HCT116 (cell line): ENCODE measurements around the gene STK4. TPM values are rescaled to one million over a fixed set of nuclear protein-coding genes. Genes with fewer than 3 reads are reported as not detected.

ENCODE experiments used
- ATAC-seq: fragments of 200-7000 bp; cut with Tn5 transposase; 2 replicates; pipeline ENCODE4 v1.9.1; 2020; ENCODE audit warnings: mild to moderate bottlenecking, moderate library complexity
- BruUV-seq: library from RNA; stranded (reverse); fragments of 400-500 nt; replicated peaks from 2 replicates; lab custom pipeline; 2021; lab: Mats Ljungman, UMichigan
- CTCF ChIA-PET: fragments of 300-600 bp; sonication (Branson Sonifier 250); formaldehyde crosslinking; loops from one replicate; lab custom pipeline; 2021; ENCODE audit warnings: antibody characterized with exemption; lab: Charles Lee
- POLR2A ChIA-PET: fragments of 300-600, 350-600 bp; sonication (Branson Sonifier 250); formaldehyde crosslinking; loops from one replicate; lab custom pipeline; 2021; ENCODE audit warnings: antibody characterized with exemption; lab: Charles Lee
- RAD21 ChIA-PET, 2 experiments: fragments of 300-600 bp; sonication (Branson Sonifier 250); formaldehyde crosslinking; loops; one replicate each; lab custom pipeline; 2023; ENCODE audit warnings: low total read pairs in 2 of 2; ENCODE audit not compliant: uncharacterized antibody in 2 of 2, unreplicated experiment in 2 of 2, low non-redundant PET in 1 of 2; lab: Charles Lee
- DNase-seq: peaks from one replicate; pipeline ENCODE4 v3.0.0-alpha.2; 2010; ENCODE audit warnings: low read depth, low spot score
- H2AFZ ChIP-seq: fragments of 200-600 bp; shearing (Covaris generic), sonication (generic); 2 replicates; pipeline ENCODE4 v1.6.1; 2017; ENCODE audit warnings: low read depth, mixed run types, mixed read lengths, antibody characterized with exemption, low read length; ENCODE audit not compliant: poor library complexity, severe bottlenecking
- H3K27ac ChIP-seq: 2 replicates; pipeline ENCODE4 v1.5.1; 2012; ENCODE audit warnings: low read depth, low read length
- H3K27me3 ChIP-seq: fragments of 200-600 bp; sonication (generic); 2 replicates; pipeline ENCODE4 v1.6.1; 2016; ENCODE audit warnings: mixed run types, low read length, mixed read lengths; ENCODE audit not compliant: insufficient read depth
- H3K36me3 ChIP-seq, 2 experiments: fragments of 200-500 bp in 1 of 2; fragments of 200-600 bp in 1 of 2; sonication (Bioruptor generic) in 1 of 2; sonication (generic) in 1 of 2; 2 replicates each; pipeline versions ENCODE4 v1.5.1 to v1.6.1; 2014 to 2016; ENCODE audit warnings: low read length in 2 of 2, inconsistent platforms in 1 of 2, mixed read lengths in 1 of 2, mixed run types in 1 of 2; ENCODE audit not compliant: insufficient read depth in 2 of 2, control insufficient read depth in 1 of 2
- H3K4me1 ChIP-seq, 2 experiments: fragments of 200-600 bp in 1 of 2; sonication (generic) in 1 of 2; 2 replicates each; pipeline versions ENCODE4 v1.5.1 to v1.6.1; 2012 to 2017; ENCODE audit warnings: low read length in 2 of 2, inconsistent platforms in 1 of 2, mild to moderate bottlenecking in 1 of 2, mixed read lengths in 1 of 2, mixed run types in 1 of 2, moderate library complexity in 1 of 2; ENCODE audit not compliant: insufficient read depth in 2 of 2, control insufficient read depth in 1 of 2
- H3K4me2 ChIP-seq: fragments of 200-600 bp; sonication (generic); 2 replicates; pipeline ENCODE4 v1.6.1; 2017; ENCODE audit warnings: mixed run types, low read length, mixed read lengths
- H3K4me3 ChIP-seq, 2 experiments: fragments of 200-600 bp in 1 of 2; sonication (generic) in 1 of 2; replicated peaks in 1 of 2; 2 replicates each; pipeline ENCODE4 v1.5.1; 2011 to 2016; ENCODE audit warnings: low read length in 2 of 2, control low read depth in 1 of 2, low read depth in 1 of 2, mild to moderate bottlenecking in 1 of 2, mixed read lengths in 1 of 2, mixed run types in 1 of 2
- H3K79me2 ChIP-seq: fragments of 200-600 bp; sonication (generic); 2 replicates; pipeline ENCODE4 v1.6.1; 2017; ENCODE audit warnings: mild to moderate bottlenecking, mixed run types, low read length, moderate library complexity, mixed read lengths; ENCODE audit not compliant: insufficient read depth
- H3K9ac ChIP-seq: fragments of 200-600 bp; sonication (generic); 2 replicates; pipeline ENCODE4 v1.6.1; 2016; ENCODE audit warnings: low read length, mixed read lengths
- H3K9me2 ChIP-seq: fragments of 200-600 bp; sonication (generic), shearing (Covaris generic); 2 replicates; pipeline ENCODE4 v1.6.1; 2017; ENCODE audit warnings: mixed run types, mild to moderate bottlenecking, moderate library complexity; ENCODE audit not compliant: insufficient read depth
- H3K9me3 ChIP-seq, 2 experiments: fragments of 200-500 bp in 1 of 2; fragments of 200-600 bp in 1 of 2; sonication (Bioruptor generic) in 1 of 2; sonication (generic) in 1 of 2; 2 replicates each; pipeline ENCODE4 v1.6.1; 2014 to 2017; ENCODE audit warnings: low read length in 2 of 2, mixed read lengths in 2 of 2, inconsistent platforms in 1 of 2, low read depth in 1 of 2, mild to moderate bottlenecking in 1 of 2, mixed run types in 1 of 2, moderate library complexity in 1 of 2; ENCODE audit not compliant: control insufficient read depth in 1 of 2, insufficient read depth in 1 of 2
- H4K20me1 ChIP-seq: fragments of 200-600 bp; sonication (generic), shearing (Covaris generic); 2 replicates; pipeline ENCODE4 v1.6.1; 2017; ENCODE audit warnings: mixed run types, mild to moderate bottlenecking, moderate library complexity; ENCODE audit not compliant: insufficient read depth
- CEBPB ChIP-seq: IDR thresholded peaks from 2 replicates; pipeline ENCODE4 v1.6.1; 2012; ENCODE audit warnings: low read depth
- EGR1 ChIP-seq: IDR thresholded peaks from 2 replicates; pipeline ENCODE4 v1.6.1; 2012; ENCODE audit warnings: low read depth
- ELF1 ChIP-seq: IDR thresholded peaks from 2 replicates; pipeline ENCODE4 v1.6.1; 2012; ENCODE audit warnings: low read depth, borderline replicate concordance
- EZH2 ChIP-seq: fragments of 200-600 bp; sonication (generic); IDR thresholded peaks from 2 replicates; pipeline ENCODE4 v1.6.1; 2017; ENCODE audit warnings: antibody characterized with exemption, mixed run types
- EZH2phosphoT487 ChIP-seq: fragments of 200-600 bp; IDR thresholded peaks from 2 replicates; pipeline ENCODE4 v1.6.1; 2018; ENCODE audit warnings: antibody characterized with exemption, borderline replicate concordance
- POLR2A ChIP-seq: IDR thresholded peaks from 2 replicates; pipeline ENCODE4 v1.7.0; 2011; ENCODE audit warnings: borderline replicate concordance; ENCODE audit not compliant: insufficient read depth, insufficient read length; ENCODE audit errors: extremely low read depth
- TCF7L2 ChIP-seq: IDR thresholded peaks from 2 replicates; pipeline ENCODE4 v1.7.0; 2011; ENCODE audit warnings: borderline replicate concordance, inconsistent platforms; ENCODE audit not compliant: insufficient read depth, insufficient read length; ENCODE audit errors: extremely low read depth
- YY1 ChIP-seq: IDR thresholded peaks from 2 replicates; pipeline ENCODE4 v1.6.1; 2011; ENCODE audit warnings: low read length, low read depth, moderate library complexity, mild to moderate bottlenecking; ENCODE audit not compliant: insufficient replicate concordance; ENCODE audit errors: extremely low read depth
- ZFX ChIP-seq: fragments of 450-650 bp; IDR thresholded peaks from 2 replicates; pipeline ENCODE4 v1.6.1; 2017
- ZNF274 ChIP-seq: fragments of 200-500 bp; sonication (Bioruptor generic); IDR thresholded peaks from 2 replicates; pipeline ENCODE4 v1.6.1; 2014; ENCODE audit warnings: mild to moderate bottlenecking, low read depth, low read length, inconsistent platforms
- intact Hi-C: fragments of 100-400 bp; cut with micrococcal nuclease; formaldehyde crosslinking; loops from 2 replicates; pipeline ENCODE4 v1.10.0; 2022
- total RNA-seq: library from RNA; stranded (reverse); gene quantifications from one replicate; pipeline ENCODE4 v1.2.1, GENCODE V29; 2021; ENCODE audit not compliant: unreplicated experiment
- TF ChIP-seq, protein P1 (sequence below): IDR thresholded peaks from 2 replicates; pipeline ENCODE4 v1.6.1; 2012
- TF ChIP-seq, protein P2 (sequence below): IDR thresholded peaks from 2 replicates; pipeline ENCODE4 v1.6.1; 2012
- TF ChIP-seq, protein P3 (sequence below), 3 experiments: fragments of 200-600 bp in 1 of 3; sonication (generic) in 1 of 3; IDR thresholded peaks in 2 of 3; conservative IDR thresholded peaks in 1 of 3; 2 replicates each; pipeline ENCODE4 v1.5.1; 2012 to 2017; ENCODE audit warnings: low read depth in 2 of 3, low read length in 2 of 3, antibody characterized with exemption in 1 of 3, borderline replicate concordance in 1 of 3, control low read depth in 1 of 3, mild to moderate bottlenecking in 1 of 3, mixed read lengths in 1 of 3, mixed run types in 1 of 3, moderate library complexity in 1 of 3; ENCODE audit not compliant: insufficient read depth in 1 of 3

STK4 gene
- total RNA-seq, 1 experiment from 2014 or later: 45.4 TPM

DNA sequence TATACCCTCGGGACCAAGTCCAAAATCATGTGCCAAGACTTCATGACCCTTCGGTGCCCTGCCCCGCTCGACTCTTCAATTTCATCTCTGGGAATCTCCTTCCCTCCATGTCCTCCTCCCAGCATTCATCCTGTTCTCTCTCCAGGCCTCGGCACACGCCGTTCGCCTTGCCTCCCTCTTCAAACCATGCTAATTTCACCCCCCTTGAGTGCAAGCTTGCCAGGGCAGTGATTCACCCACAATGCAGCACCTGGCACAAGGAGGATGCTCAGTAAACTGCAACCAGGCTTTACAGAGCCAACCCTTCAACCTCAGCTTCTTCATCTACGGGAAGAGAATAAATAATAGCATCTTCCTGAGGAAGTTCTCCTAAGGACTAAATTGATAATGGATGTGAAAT lies 130.5 kb downstream of the STK4 start (continued):
- TF ChIP-seq, protein P1, sequence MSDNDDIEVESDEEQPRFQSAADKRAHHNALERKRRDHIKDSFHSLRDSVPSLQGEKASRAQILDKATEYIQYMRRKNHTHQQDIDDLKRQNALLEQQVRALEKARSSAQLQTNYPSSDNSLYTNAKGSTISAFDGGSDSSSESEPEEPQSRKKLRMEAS: no peak
- TF ChIP-seq, protein P2, sequence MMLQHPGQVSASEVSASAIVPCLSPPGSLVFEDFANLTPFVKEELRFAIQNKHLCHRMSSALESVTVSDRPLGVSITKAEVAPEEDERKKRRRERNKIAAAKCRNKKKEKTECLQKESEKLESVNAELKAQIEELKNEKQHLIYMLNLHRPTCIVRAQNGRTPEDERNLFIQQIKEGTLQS: no peak
- TF ChIP-seq EZH2: no peak
- no peak for TF ChIP-seq EZH2phosphoT487
- no peak for TF ChIP-seq ZFX
- no peak for TF ChIP-seq POLR2A
- TF ChIP-seq YY1: no peak
- TF ChIP-seq ZNF274: no peak
- TF ChIP-seq ELF1: no peak
- TF ChIP-seq CEBPB: no peak

DNA sequence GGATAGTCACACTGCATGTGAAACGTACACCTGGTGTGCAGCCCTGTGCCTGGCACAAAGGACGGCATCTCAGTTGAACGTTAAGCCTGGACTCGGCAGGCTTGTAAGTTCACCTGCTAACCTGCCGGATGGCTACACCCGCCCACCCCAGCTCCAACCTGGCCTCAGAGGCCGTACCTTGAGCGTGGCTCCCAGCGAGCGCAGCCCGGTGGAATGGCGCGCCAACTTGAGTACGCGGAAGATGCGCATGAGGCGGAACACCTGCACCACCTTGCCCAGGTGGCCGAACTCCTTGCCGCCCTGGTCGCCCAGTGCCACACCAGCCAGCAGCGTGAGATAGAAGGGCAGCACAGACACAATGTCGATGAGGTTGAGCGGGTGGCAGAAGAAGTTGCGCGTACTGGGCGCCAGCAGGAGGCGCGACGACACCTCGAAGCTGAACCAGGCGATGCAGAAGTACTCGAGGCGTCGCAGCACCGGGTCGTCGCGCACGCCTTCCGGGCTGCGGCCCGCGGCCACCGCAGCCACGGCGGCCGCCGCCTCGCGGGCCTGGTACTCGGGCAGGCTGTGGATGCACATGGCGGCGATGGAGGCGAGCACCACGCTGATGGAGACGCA lies 131.3 kb downstream of the STK4 start:
- ATAC-seq: no peak
- intact Hi-C loops: no loop called here

More for the DNA sequence above, 131.3 kb downstream of the STK4 start:
- Histone ChIP-seq H4K20me1 (no peaks in the 10 kb centered on the region), H3K9ac (no peak overlapping the region), H3K4me1 (no peaks in the 10 kb centered on the region), H3K79me2 (no peaks in the 10 kb centered on the region), H3K9me3 (no peaks in the 10 kb centered on the region), H3K36me3 (no peaks in the 10 kb centered on the region), H3K4me2 (no peak overlapping the region), H3K4me3 (no peak overlapping the region), H3K9me2 (no peaks in the 10 kb centered on the region), H3K27me3 (no peaks in the 10 kb centered on the region), H3K27ac (no peak overlapping the region), H2AFZ (no peak overlapping the region)
- no peak for DNase-seq
- TF ChIP-seq YY1: no peak
- TF ChIP-seq, protein P3, sequence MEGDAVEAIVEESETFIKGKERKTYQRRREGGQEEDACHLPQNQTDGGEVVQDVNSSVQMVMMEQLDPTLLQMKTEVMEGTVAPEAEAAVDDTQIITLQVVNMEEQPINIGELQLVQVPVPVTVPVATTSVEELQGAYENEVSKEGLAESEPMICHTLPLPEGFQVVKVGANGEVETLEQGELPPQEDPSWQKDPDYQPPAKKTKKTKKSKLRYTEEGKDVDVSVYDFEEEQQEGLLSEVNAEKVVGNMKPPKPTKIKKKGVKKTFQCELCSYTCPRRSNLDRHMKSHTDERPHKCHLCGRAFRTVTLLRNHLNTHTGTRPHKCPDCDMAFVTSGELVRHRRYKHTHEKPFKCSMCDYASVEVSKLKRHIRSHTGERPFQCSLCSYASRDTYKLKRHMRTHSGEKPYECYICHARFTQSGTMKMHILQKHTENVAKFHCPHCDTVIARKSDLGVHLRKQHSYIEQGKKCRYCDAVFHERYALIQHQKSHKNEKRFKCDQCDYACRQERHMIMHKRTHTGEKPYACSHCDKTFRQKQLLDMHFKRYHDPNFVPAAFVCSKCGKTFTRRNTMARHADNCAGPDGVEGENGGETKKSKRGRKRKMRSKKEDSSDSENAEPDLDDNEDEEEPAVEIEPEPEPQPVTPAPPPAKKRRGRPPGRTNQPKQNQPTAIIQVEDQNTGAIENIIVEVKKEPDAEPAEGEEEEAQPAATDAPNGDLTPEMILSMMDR (IDR thresholded peaks at IDR 0.05 in 2 of 3, conservative IDR thresholded peaks at IDR 0.05 in 1 of 3; ENCODE audit: borderline replicate concordance in 1 of 3, insufficient read depth in 1 of 3, low read depth in 2 of 3, low read length in 2 of 3): no peak
- no peak for TF ChIP-seq EGR1
- no peak for TF ChIP-seq EZH2phosphoT487
- no peak for TF ChIP-seq TCF7L2
- TF ChIP-seq ZFX: no peak
- ChIA-PET CTCF (interaction anchor here (1.0 to 7.6 kb wide), 6 partner anchors 7 to 86 kb away, joined by 3 to 92 read pairs (median 18); no protein-coding TSS in a partner anchor), RAD21 (no interaction called here), POLR2A (no interaction called here)
- no TSS peak for BruUV-seq
